Measurements from ENCODE around the gene NCR3LG1.

DNA sequence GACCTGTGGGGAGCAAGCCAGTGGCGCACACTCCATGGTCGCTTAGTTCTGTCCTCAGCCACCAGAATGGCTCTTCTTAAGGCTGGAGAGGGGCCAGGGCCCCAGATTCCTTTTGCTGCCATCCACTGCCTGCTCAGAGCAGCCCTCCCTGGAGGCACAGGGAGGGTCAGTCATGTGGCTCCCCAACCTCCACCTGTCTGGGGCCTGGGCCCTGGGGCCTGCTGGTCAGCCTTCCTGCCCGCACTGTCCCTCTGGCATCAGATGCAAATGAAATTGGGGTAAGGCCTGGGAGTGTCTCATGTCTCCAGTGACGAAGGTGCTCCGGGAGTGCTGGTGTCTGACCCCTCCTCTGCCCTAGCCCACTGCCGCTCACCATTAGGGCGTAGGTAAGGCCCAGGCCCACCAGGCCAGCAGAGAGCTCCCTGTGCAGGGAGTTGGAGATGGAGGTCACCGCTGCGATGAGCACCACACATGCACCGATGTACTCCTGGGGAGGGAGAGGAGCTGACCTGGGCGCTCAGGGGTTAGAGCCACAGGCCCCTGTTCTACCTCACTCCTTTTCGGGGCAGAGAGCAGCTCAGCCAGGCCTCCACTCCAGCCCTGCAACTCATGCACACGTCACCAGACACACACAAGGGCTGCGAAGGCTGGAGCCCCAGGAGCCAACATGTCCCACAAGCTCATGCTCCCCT is 45.9 kb downstream of the NCR3LG1 start:
- TF ChIP-seq CTCF (IDR thresholded peaks at IDR 0.05) (no peak), POLR2A (IDR thresholded peaks at IDR 0.05) (no peak)
